Esophagus squamous epithelium (tissue), 5 donors: Measurements from ENCODE around the gene PCSK9. TPM values are rescaled to one million over a fixed set of nuclear protein-coding genes. Genes with fewer than 3 reads are reported as not detected.

Source experiments
- DNase-seq: peaks from one replicate; lab custom pipeline; 2025; lab: John Stamatoyannopoulos, UW
- H3K27ac ChIP-seq, 4 donors: fragments of 200-600 bp; sonication (generic); one replicate each; pipeline ENCODE4 v1.5.1; 2016 to 2019; ENCODE audit warnings: mild to moderate bottlenecking in 1 of 4
- H3K27me3 ChIP-seq, 4 donors: fragments of 200-600 bp; sonication (generic); 1 replicate in 3 of 4; 2 replicates in 1 of 4; pipeline versions ENCODE4 v1.5.1 to v1.6.0; 2017 to 2021; ENCODE audit warnings: antibody characterized with exemption in 1 of 4
- H3K36me3 ChIP-seq, 3 donors: fragments of 200-600 bp; sonication (generic); one replicate each; pipeline ENCODE4 v1.5.1; 2016 to 2019
- H3K4me1 ChIP-seq, 3 donors: fragments of 200-600 bp; sonication (generic); one replicate each; pipeline ENCODE4 v1.5.1; 2017 to 2019
- H3K4me3 ChIP-seq, 4 donors: fragments of 200-600 bp; sonication (generic); 1 replicate in 3 of 4; 2 replicates in 1 of 4; pipeline ENCODE4 v1.5.1; 2016 to 2019; ENCODE audit warnings: mild to moderate bottlenecking in 2 of 4, moderate library complexity in 1 of 4
- H3K9me3 ChIP-seq, 3 donors: fragments of 200-600 bp; sonication (generic); one replicate each; pipeline ENCODE4 v1.5.1; 2016 to 2019
- POLR2A ChIP-seq, 4 donors: fragments of 450-650 bp; IDR thresholded peaks; one replicate each; pipeline ENCODE4 v1.6.1; 2017; ENCODE audit warnings: antibody characterized with exemption in 4 of 4, mild to moderate bottlenecking in 4 of 4, moderate library complexity in 3 of 4
- WGBS, 2 donors: methylation state at CpG; one replicate each; pipeline ENCODE4 v1.1.5; 2018; 5-methylcytosine and 5-hydroxymethylcytosine counted together
- intact Hi-C: fragments of 100-400 bp; cut with DNase I; formaldehyde crosslinking; loops from one replicate; pipeline ENCODE4 v1.15.0; 2022
- total RNA-seq, 4 donors: library from RNA; depleted of rRNA; stranded (reverse); fragments of >200 nt; gene quantifications; one replicate each; pipeline ENCODE4 v1.1.0, GENCODE V29; 2016
- TF ChIP-seq, protein P1 (sequence below), 6 experiments: fragments of 450-650 bp in 4 of 6; fragments of 200-600 bp in 2 of 6; sonication (generic) in 2 of 6; IDR thresholded peaks; one replicate each; pipeline ENCODE4 v1.5.1; 2016 to 2019; ENCODE audit warnings: antibody characterized with exemption in 6 of 6, mild to moderate bottlenecking in 4 of 6, moderate library complexity in 4 of 6
- donor health status: DM: yes; HTN: yes; CAD: no.

Gene PCSK9
- total RNA-seq, 4 donors from 2014 or later: 6.5 to 21.4 (median 7.0) TPM

DNA sequence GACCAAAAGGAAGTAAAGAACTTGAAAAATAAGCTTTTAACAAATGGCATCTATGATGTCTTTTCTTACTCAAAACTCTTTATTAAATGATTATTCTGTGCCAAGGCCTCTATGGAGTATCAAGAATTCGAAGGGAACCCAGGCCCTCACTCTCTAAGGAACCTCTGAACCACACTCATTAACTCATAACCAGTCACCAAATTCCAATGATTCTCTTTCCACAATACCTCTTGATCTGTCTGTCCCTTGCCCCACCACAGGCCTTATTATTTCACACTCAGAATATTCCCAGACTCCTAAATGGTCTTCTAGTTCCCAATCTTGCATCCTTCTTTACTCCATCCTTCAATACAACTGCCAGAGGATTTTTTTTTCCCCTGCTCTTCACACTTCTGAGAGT, 37.0 kb downstream of the PCSK9 start:
- H3K4me1 ChIP-seq: no peaks in the 10 kb centered on the region
- TF ChIP-seq, protein P1, sequence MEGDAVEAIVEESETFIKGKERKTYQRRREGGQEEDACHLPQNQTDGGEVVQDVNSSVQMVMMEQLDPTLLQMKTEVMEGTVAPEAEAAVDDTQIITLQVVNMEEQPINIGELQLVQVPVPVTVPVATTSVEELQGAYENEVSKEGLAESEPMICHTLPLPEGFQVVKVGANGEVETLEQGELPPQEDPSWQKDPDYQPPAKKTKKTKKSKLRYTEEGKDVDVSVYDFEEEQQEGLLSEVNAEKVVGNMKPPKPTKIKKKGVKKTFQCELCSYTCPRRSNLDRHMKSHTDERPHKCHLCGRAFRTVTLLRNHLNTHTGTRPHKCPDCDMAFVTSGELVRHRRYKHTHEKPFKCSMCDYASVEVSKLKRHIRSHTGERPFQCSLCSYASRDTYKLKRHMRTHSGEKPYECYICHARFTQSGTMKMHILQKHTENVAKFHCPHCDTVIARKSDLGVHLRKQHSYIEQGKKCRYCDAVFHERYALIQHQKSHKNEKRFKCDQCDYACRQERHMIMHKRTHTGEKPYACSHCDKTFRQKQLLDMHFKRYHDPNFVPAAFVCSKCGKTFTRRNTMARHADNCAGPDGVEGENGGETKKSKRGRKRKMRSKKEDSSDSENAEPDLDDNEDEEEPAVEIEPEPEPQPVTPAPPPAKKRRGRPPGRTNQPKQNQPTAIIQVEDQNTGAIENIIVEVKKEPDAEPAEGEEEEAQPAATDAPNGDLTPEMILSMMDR (IDR thresholded peaks at IDR 0.05): no peak
- peaks cover 8 to 100% (median 56%) of the 10 kb centered on the region in 3 donors for H3K36me3 ChIP-seq
- H3K27me3 ChIP-seq: no peaks in the 10 kb centered on the region
- H3K27ac ChIP-seq: no peak overlapping the region
- DNase-seq: no peak
- H3K4me3 ChIP-seq: no peak overlapping the region
- WGBS, 2 donors: 83 to 100% methylated on average over 1 of the region's 1 CpG
- no peaks in the 10 kb centered on the region for H3K9me3 ChIP-seq
- intact Hi-C loops: no loop called here

DNA sequence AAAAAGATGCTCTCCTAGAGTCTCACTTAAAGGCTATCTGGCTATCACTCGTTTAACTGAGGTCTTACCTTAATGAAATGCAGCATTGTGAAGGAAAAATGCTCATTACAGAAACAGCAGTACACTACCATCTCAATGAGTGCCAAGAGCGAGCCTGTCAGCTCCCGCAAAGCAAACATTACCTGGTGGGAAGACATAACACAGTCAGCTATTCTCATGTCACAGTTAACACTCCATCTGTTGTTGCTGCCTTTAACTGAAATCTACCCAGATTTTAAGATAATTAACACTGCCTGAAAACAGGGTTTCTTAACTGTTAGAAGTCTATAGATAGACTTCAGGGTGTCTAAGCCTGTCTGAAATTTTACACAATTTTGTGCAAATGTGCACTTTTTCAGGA, 39.1 kb downstream of the PCSK9 start:
- TF ChIP-seq POLR2A (IDR thresholded peaks at IDR 0.05): no peak
- Histone ChIP-seq H3K9me3 (no peaks in the 10 kb centered on the region), H3K4me3 (no peak overlapping the region), H3K4me1 (no peaks in the 10 kb centered on the region), H3K27me3 (no peaks in the 10 kb centered on the region), H3K27ac (no peak overlapping the region), H3K36me3 (peaks cover 3 to 100% (median 37%) of the 10 kb centered on the region in 3 donors)
- 86 to 87% methylated on average over 3 of the region's 3 CpGs for WGBS, 2 donors
- no peak for DNase-seq
- intact Hi-C loops: no loop called here

DNA sequence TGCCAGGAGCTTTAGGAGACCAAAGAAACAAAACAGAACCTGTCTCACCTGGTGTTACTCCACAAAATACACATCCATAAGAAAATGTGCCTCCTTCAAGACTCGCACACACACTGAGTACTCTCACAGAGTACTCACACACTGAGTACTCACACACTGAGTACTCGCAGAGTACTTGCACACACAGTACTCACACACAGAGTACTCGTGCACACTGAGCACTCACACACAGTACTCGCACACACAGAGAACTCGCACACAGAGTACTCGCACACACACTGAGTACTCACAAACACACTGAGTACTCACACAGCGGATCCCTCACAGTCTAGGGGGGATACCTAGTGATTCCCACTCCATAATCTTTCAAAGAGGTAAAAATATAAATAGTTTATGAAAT, 40.3 kb downstream of the PCSK9 start:
- H3K27ac ChIP-seq: no peak overlapping the region
- peaks cover 7 to 100% (median 36%) of the 10 kb centered on the region in 3 donors for H3K36me3 ChIP-seq
- 96 to 97% methylated on average over 4 to 7 of the region's 7 CpGs for WGBS, 2 donors
- no peaks in the 10 kb centered on the region for H3K27me3 ChIP-seq
- no peaks in the 10 kb centered on the region for H3K4me1 ChIP-seq
- no peak for DNase-seq
- no peak for TF ChIP-seq POLR2A (IDR thresholded peaks at IDR 0.05)
- TF ChIP-seq, protein P1 (IDR thresholded peaks at IDR 0.05): no peak
- H3K9me3 ChIP-seq: no peaks in the 10 kb centered on the region
- H3K4me3 ChIP-seq: no peak overlapping the region
- intact Hi-C loops: no loop called here

DNA sequence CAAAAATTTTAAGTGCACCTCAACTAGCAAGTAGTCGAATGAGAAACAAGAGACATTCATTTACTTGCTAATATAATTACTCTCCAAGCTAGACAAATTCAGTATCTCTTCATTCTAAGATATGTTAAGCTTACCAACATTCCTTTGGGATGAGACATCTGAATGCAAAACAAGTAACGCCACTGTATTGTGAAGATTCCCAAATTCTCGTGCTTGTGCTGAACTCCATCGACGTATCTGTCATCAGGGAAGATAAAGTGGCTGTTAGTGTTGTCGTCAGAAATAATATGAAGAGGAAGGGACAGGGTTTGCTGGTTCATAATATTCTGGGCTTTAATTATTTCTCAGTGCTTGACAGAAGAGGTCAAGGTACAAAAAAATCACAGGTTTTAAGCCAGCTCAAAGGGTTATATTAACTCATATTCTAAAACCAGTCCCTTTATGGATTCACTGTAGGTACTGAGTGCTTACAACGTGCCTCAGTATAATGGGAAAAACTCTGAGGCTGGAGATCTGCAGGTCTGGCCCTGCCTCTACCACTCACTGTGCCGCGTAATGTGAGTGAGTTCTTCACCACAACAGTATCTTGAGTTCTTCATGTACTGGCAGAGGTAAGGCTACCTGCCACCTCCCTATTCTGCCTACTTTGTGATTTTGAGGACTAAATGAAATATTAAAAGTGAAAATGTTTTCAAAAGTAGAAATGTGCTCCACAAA, 42.0 kb downstream of the PCSK9 start:
- 47 to 53% methylated on average over 9 of the region's 9 CpGs for WGBS, 2 donors
- intact Hi-C loops: no loop called here
- Histone ChIP-seq H3K9me3 (no peaks in the 10 kb centered on the region), H3K27me3 (no peaks in the 10 kb centered on the region), H3K4me1 (no peaks in the 10 kb centered on the region), H3K27ac (no peak overlapping the region), H3K36me3 (peaks cover 14 to 100% (median 45%) of the 10 kb centered on the region in 3 donors), H3K4me3 (no peak overlapping the region)
- DNase-seq: no peak
- TF ChIP-seq, protein P1 (IDR thresholded peaks at IDR 0.05): no peak
- TF ChIP-seq POLR2A (IDR thresholded peaks at IDR 0.05): no peak

DNA sequence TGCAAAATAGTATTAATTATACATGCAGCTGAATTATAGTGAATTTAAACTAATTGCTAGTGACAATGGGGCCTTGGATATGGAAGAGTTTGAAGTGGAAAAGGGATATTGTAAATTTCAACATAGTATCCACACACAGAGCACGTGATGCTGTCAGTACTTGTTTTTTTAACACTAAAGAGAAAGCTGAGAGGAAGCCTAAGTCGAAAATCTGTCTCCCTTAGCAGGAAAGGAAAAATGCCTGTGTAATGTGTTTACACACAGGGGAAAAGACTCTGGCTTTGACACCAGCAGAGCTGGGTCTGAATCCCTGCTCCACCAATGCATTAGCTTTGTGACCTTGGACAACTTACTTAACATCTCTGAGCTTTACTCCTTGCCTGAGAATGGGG, 42.6 kb downstream of the PCSK9 start:
- no peaks in the 10 kb centered on the region for H3K4me1 ChIP-seq
- H3K27me3 ChIP-seq: no peaks in the 10 kb centered on the region
- H3K27ac ChIP-seq: no peak overlapping the region
- H3K36me3 ChIP-seq: peaks cover 14 to 100% (median 44%) of the 10 kb centered on the region in 3 donors
- no peak for DNase-seq
- intact Hi-C loops: no loop called here
- TF ChIP-seq, protein P1 (IDR thresholded peaks at IDR 0.05): no peak
- TF ChIP-seq POLR2A (IDR thresholded peaks at IDR 0.05): no peak
- H3K9me3 ChIP-seq: no peaks in the 10 kb centered on the region
- no peak overlapping the region for H3K4me3 ChIP-seq
- WGBS, 2 donors: 57% methylated on average over 2 of the region's 2 CpGs
